GM12892 (cell line): ENCODE measurements around the gene CDK5R1.
"Not testable (repeated sequence)": the region's sequence is repeated elsewhere in the genome, so short reads cannot be mapped to it uniquely, and the experiment has no call there.

Experiments
- DNase-seq: peaks from one replicate; pipeline ENCODE4 v3.0.0; 2011; ENCODE audit not compliant: insufficient read length
- FAIRE-seq: peaks from 2 replicates; lab custom pipeline; 2011; peaks lifted over from hg19 to GRCh38; lab: Jason Lieb, UNC
- POLR2A ChIP-seq: IDR thresholded peaks from 2 replicates; pipeline ENCODE4 v1.6.1; 2011; ENCODE audit warnings: low read depth, low read length, control low read depth
- POLR2AphosphoS5 ChIP-seq: IDR thresholded peaks from 2 replicates; pipeline ENCODE4 v1.6.1; 2011; ENCODE audit warnings: low read depth, low read length, control low read depth
- TAF1 ChIP-seq: IDR thresholded peaks from 2 replicates; pipeline ENCODE4 v1.6.1; 2011; ENCODE audit warnings: low read depth, mild to moderate bottlenecking, control low read depth, low read length, borderline replicate concordance

The CDK5R1 gene

DNA sequence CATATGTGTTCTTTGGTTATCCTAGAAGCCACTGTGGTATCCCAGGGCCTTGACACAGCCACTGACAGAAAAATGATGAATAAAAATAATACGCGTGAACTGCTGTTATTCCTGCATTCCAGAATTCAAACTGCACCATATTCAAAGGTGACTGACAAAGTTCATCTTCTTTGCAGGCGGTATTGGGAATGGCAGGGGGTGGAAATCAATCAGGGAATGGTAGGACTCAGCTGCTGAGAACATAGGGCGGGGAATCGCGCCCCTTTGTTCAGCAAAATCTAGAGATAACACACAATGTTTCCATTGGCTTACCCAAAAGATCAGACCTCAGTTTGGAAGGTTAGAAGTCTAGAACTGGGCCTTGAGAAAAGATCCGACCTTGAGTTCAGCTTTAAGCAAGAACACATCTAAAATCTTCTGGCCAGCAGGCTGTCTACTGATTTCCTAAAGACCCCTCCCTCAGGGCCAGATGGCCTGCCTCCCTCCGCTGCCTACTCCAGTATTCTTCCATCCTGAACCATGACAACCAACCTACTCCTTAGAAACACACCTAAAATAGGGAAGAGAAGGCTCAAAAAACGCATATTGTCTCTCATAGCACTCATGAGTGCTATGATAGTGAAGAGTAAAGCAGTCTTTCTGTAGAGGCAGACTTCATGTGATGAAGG, 34.1 kb downstream of the CDK5R1 start:
- no peak for DNase-seq

DNA sequence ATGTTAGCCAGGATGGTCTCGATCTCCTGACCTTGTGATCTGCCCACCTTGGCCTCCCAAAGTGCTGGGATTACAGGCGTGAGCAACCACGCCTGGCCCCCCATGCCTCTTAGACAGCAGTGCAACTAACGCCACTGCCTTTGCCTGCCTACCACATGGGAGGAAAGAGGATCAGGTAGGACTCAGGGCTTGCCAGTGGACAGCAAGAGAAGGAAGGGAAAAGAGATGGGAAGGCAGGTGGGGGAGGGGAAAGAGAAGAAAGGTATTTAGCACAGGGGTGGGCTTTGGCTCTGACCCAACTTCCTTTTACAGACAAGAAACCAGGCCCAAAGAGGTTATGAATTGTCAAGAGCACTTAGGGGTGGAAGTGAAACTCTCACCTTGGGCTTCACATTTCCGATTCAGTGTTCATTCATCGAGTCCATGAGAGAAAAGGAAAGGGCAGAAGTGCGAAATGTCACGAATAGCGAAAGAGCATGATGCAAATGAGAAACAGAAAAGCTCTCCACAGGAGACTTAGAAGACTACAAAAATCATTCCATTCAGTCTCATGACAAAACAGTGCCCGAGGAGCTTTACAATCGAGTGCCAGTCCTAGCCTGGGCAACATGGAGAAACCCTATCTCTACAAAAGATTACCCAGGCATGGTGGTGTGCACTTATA, 36.4 kb downstream of the CDK5R1 start:
- DNase-seq (peak; percentile 51), FAIRE-seq (peak; percentile 98)
- TF ChIP-seq POLR2A (peak; percentile 83), POLR2AphosphoS5 (peak; percentile 83), TAF1 (peak; percentile 44; the same call in 1 of the 2 replicates)

More for the DNA sequence above, 34.1 kb downstream of the CDK5R1 start:
- TF ChIP-seq TAF1 (no peak), POLR2A (no peak), POLR2AphosphoS5 (no peak)
- no peak for FAIRE-seq

DNA sequence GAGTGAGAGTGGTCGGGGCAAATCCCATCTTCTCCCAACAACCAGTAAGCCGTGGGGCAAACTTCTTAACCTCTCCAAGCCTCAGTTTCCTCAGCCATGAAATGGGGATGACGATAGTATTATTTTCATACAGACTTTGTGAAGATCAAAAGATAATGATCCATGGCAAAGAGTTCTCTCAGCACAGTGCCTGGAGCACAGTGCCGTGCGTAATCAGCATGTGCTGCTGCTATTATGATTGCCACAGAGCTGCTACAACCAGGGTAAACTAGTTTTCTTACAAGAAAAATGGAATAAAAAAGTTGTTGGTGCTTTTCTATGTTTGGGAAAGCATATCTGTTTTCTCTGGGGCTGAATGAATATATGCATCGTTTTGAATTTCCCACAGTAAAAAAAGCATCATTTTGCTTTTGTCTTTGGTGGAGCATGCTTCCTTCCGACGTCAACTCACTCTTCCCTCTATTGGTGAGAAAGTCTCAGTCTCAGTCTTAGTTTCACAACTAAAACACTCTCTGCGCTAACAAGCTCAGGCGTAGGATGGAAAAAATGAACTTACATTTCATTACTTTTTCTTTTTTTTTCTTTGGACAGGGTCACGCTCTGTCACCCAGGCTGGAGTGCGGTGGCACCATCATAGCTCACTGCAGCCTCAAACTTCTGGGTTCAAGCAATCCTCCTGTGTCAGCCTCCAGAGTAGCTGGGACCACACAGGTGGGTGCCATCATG, 37.2 kb downstream of the CDK5R1 start:
- DNase-seq, result no peak
- TF ChIP-seq TAF1, result no peak
- no peak; the same call in none of the 2 replicates for TF ChIP-seq POLR2A
- no peak; the same call in none of the 2 replicates for TF ChIP-seq POLR2AphosphoS5
- FAIRE-seq, result peak; percentile 98

DNA sequence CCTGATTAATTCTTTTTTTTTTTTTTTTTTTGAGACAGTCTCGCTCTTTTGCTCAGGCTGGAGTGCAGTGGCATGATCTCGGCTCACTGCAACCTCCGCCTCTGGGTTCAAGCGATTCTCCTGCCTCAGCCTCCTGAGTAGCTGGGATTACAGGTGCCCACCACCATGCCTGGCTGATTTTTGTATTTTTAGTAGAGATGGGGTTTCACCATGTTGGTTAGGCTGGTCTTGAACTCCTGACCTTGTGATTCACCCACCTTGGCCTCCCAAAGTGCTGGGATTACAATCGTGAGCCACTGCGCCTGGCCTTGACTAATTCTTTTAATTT, 37.7 kb downstream of the CDK5R1 start:
- DNase-seq, FAIRE-seq: not testable (repeated sequence)

DNA sequence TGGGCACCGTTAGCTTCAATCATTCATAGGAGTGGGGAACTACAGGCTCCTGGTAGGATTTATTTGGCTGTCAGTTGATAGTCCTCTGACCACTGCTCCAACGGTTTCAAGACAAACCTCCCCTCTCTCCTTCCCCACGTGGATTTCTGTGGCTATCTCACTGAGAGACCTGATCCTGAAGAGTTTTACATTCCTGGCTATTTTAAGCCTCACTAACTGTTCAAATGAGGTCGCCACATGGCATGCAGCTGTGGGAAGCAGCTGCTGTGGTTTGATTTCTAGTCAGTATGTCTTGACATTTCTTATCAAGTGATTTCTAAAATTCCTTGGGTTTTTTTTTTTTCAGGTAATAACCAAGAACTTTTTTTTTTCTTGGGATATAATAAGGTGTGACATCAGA, 38.3 kb downstream of the CDK5R1 start:
- DNase-seq (no peak), FAIRE-seq (peak; percentile 79)
- no peak for TF ChIP-seq TAF1
- no peak for TF ChIP-seq POLR2A
- TF ChIP-seq POLR2AphosphoS5, result no peak

DNA sequence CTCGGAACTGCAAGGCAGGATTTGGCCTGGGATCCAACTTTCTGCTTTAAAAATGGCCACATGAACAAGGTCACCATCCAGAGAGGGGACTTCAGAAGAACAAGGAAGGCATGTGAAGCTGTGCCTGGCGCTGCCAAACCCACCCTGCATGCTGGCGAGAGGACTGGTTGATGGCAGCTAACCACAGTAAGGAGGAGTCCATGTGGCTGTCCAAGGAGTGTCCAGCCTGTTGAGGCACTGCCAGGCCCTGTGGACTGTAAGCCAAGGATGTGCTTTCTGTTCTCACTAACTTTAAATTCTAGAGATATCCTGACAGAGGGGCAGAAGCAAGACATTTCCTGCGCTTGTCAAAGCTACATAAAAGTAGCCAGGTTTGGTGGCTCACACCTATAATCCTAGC, 40.4 kb downstream of the CDK5R1 start:
- TF ChIP-seq TAF1, result no peak
- no peak for TF ChIP-seq POLR2A
- no peak for TF ChIP-seq POLR2AphosphoS5
- DNase-seq (no peak), FAIRE-seq (no peak)

DNA sequence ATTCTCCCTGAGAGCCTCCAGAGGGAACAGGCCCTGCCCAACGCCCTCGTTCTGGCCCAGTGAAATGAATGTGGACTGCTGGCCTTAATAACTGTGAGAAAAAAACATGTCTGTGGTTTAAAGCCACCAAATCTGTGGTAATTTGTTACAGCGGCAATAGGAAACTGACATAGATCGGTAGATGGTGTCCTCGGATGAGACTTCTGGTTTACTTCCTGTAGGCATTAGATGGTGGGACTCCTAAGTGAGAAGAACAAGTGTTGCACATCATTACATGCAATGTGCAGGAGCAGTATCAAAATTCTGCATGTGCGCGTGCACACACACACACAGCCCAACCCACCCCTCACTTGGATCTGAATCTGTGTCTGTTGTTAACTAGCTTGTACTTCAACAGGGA, 42.0 kb downstream of the CDK5R1 start:
- DNase-seq (no peak), FAIRE-seq (no peak)
- TF ChIP-seq POLR2AphosphoS5 (no peak), TAF1 (no peak), POLR2A (no peak)

DNA sequence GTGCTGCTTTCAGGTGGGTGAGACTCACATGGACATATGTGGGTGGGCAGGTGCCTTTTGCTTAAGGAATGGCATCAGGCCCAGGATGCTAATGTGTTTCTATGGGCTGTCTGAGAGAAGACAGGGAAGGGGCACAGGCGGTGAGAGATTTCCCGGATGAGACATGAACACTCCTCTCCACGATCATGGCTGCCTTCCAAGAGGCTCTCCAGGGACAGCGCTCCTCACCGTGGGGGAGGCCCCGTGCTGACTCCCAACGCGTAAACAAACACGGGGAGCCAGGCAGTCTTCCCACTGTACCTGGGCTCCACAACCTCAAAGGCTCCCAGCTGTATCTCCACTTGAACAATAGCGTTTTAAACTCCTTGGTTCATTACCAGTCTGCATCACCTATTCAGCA, 42.8 kb downstream of the CDK5R1 start:
- TF ChIP-seq TAF1 (no peak), POLR2A (no peak), POLR2AphosphoS5 (no peak)
- FAIRE-seq (no peak), DNase-seq (no peak)

DNA sequence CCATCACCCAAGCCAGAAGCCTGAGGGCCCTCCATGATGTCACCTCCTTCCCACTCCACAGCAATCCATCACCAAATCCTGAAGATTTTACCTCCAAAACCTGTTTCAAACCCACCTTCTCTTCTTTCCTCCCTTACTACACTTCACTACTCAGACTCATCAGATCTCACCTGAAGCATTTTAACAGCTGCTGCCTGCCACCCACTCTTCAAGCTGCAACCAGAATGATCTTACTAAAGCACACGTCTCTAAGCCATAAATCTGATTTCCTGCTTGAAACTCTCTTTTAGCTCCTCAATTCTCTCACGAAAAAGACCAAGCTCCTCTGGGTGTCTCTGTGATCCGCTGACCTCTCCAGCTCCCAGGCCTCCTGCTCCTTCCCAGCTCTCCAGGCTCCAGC, 46.5 kb downstream of the CDK5R1 start:
- TF ChIP-seq POLR2A (no peak), POLR2AphosphoS5 (no peak), TAF1 (no peak)
- no peak for FAIRE-seq
- no peak for DNase-seq

DNA sequence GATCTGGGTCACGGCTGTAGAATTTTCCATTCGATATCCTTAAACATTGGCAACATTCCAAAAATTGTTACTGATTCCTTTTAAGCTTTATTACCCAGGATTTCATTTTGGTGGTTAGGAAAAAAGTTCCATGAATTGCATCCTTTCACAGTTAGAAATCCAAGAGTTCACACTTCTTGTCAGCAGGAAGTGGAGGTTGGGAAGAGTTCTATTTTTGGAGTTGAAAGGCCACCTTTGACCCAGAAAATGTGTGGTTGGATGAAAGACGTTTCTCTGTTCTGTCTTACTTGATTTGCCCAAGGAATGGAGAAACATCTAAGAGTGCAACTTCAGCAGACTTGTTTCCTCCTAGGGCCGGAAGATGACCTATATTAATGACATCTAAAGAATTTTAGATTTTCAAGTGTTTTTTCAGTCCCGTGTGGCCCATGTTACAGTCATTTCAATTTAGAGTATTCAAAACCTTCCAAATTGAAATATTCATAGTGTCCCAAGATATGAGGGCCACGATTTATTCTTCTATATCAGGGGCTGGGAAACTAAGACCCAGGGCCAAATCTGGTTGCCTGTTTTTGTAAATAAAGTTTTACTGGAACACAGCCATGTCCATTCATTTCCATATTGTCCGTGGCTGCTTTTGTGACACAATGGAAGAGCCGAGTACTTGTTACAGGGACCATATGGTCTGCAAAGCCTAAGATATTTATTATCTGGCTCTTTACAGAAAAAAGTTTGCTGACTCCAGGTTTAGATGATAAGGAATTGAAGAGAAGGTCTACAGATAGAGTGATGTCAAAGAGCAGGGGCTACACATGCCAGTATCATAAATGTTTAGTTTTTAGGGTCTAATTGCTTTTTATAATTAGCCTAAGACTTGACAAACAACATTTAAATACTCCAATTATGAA, 50.2 kb downstream of the CDK5R1 start:
- FAIRE-seq (no peak), DNase-seq (no peak)
- TF ChIP-seq POLR2AphosphoS5, result no peak
- TF ChIP-seq TAF1, result no peak
- no peak for TF ChIP-seq POLR2A
